SK-N-SH treated with all-trans-retinoic acid at 6 μM for 48 hours (cell line): Measurements from ENCODE around the gene AGPAT4.

Experiments
- ATAC-seq: fragments of 200-7000 bp; cut with Tn5 transposase; 3 replicates; pipeline ENCODE4 v1.9.1; 2020; ENCODE audit warnings: mild to moderate bottlenecking, moderate library complexity
- ARNTL ChIP-seq: fragments of 450-650 bp; formaldehyde crosslinking; IDR thresholded peaks from 2 replicates; pipeline ENCODE4 v1.5.0; 2020; ENCODE audit warnings: low read depth, mild to moderate bottlenecking, moderate library complexity, borderline replicate concordance
- BACH2 ChIP-seq: fragments of 250-450 bp; sonication (Bioruptor Pico); IDR thresholded peaks from 2 replicates; pipeline ENCODE4 v1.9.0; 2021; ENCODE audit warnings: mild to moderate bottlenecking, borderline replicate concordance
- CSDC2 ChIP-seq: fragments of 250-450 bp; sonication (Bioruptor Pico); IDR thresholded peaks from 2 replicates; pipeline ENCODE4 v1.5.0; 2020; ENCODE audit warnings: mild to moderate bottlenecking, moderate library complexity
- CSRNP3 ChIP-seq: fragments of 250-450 bp; sonication (Bioruptor Pico); IDR thresholded peaks from 2 replicates; pipeline ENCODE4 v1.5.1; 2021; ENCODE audit warnings: mild to moderate bottlenecking, moderate library complexity
- ESRRG ChIP-seq: fragments of 250-450 bp; sonication (Bioruptor Pico); IDR thresholded peaks from 2 replicates; pipeline ENCODE4 v1.6.1; 2021; ENCODE audit warnings: mild to moderate bottlenecking
- ISL1 ChIP-seq: fragments of 250-450 bp; sonication (Bioruptor Pico); IDR thresholded peaks from 2 replicates; pipeline ENCODE4 v2.1.2; 2022; ENCODE audit warnings: mild to moderate bottlenecking, moderate library complexity
- OSR1 ChIP-seq: fragments of 250-450 bp; sonication (Bioruptor Pico); IDR thresholded peaks from 2 replicates; pipeline ENCODE4 v1.8.0; 2022; ENCODE audit warnings: moderate library complexity, mild to moderate bottlenecking, inconsistent platforms
- PPARA ChIP-seq: fragments of 250-450 bp; sonication (Bioruptor Pico); IDR thresholded peaks from 2 replicates; pipeline ENCODE4 v1.5.0; 2020; ENCODE audit warnings: mild to moderate bottlenecking, borderline replicate concordance
- RARB ChIP-seq: fragments of 250-450 bp; sonication (Bioruptor Pico); IDR thresholded peaks from 2 replicates; pipeline ENCODE4 v1.8.0; 2021; ENCODE audit warnings: mild to moderate bottlenecking, moderate library complexity
- SNAI2 ChIP-seq: fragments of 250-450 bp; sonication (Bioruptor Pico); IDR thresholded peaks from 2 replicates; pipeline ENCODE4 v1.5.0; 2020; ENCODE audit warnings: mild to moderate bottlenecking, moderate library complexity
- TCF4 ChIP-seq: fragments of 250-450 bp; sonication (Bioruptor Pico); IDR thresholded peaks from 2 replicates; pipeline ENCODE4 v1.8.0; 2021; ENCODE audit warnings: mild to moderate bottlenecking, moderate library complexity, borderline replicate concordance
- TOX ChIP-seq: fragments of 250-450 bp; sonication (Bioruptor Pico); IDR thresholded peaks from 2 replicates; pipeline ENCODE4 v1.8.0; 2021; ENCODE audit warnings: mild to moderate bottlenecking, moderate library complexity, borderline replicate concordance
- TSHZ2 ChIP-seq: fragments of 250-450 bp; sonication (Bioruptor Pico); IDR thresholded peaks from 2 replicates; pipeline ENCODE4 v1.5.0; 2020; ENCODE audit warnings: mild to moderate bottlenecking, moderate library complexity
- ZC3H10 ChIP-seq: fragments of 250-450 bp; sonication (Bioruptor Pico); IDR thresholded peaks from 2 replicates; pipeline ENCODE4 v1.5.1; 2021; ENCODE audit warnings: mild to moderate bottlenecking, moderate library complexity
- ZFP3 ChIP-seq: fragments of 250-450 bp; sonication (Bioruptor Pico); IDR thresholded peaks from 2 replicates; pipeline ENCODE4 v1.5.0; 2020; ENCODE audit warnings: mild to moderate bottlenecking, moderate library complexity
- ZFP30 ChIP-seq: fragments of 450-650 bp; formaldehyde crosslinking; IDR thresholded peaks from 2 replicates; pipeline ENCODE4 v1.5.0; 2022; ENCODE audit warnings: mild to moderate bottlenecking, moderate library complexity
- ZNF565 ChIP-seq: fragments of 450-650 bp; formaldehyde crosslinking; conservative IDR thresholded peaks from 2 replicates; pipeline ENCODE4 v1.5.0; 2020; ENCODE audit warnings: low read depth, mild to moderate bottlenecking, moderate library complexity
- ZNF70 ChIP-seq: fragments of 450-650 bp; formaldehyde crosslinking; IDR thresholded peaks from 2 replicates; pipeline ENCODE4 v1.5.0; 2020; ENCODE audit warnings: mild to moderate bottlenecking, moderate library complexity
- ZNF8 ChIP-seq: fragments of 450-650 bp; formaldehyde crosslinking; IDR thresholded peaks from 2 replicates; pipeline ENCODE4 v1.5.0; 2020; ENCODE audit warnings: mild to moderate bottlenecking, moderate library complexity
- TF ChIP-seq, protein P1 (sequence below): fragments of 250-450 bp; sonication (Bioruptor Pico); IDR thresholded peaks from 2 replicates; pipeline ENCODE4 v1.8.0; 2021; ENCODE audit warnings: low read depth, mild to moderate bottlenecking, moderate library complexity, borderline replicate concordance
- TF ChIP-seq, protein P2 (sequence below): fragments of 250-450 bp; sonication (Bioruptor Pico); IDR thresholded peaks from 2 replicates; pipeline ENCODE4 v1.5.1; 2020; ENCODE audit warnings: low read depth, mild to moderate bottlenecking, moderate library complexity

AGPAT4 gene

DNA sequence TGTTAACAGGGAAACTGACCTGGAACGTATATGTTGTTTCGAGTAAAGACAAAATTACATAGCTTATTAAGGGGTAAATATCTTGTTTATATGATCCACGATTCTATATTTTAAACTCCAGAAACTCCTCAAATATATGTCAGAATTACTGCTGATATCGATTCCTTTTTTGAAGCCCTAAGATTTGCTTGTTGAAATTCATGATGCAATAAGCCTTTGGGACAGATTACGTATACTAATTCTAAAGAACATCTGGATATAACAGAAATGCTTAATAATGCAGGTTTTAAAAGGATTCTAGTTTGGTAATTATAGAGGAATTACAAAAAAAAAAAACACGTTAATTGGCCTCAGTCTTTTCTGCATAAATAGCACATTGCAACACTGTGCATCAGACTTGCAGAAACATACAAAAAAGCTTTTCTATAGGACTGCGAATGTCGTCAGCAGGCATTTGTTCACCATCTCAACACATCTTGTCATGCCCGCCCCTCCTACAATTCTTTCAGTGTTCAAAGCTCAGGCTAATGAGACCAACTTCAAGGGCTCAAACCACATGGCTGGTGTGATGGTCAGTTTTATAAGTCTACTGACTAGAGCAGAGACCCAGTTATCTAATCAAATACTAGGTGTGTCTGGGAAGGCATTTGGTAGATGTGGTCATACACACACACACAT is 74.9 kb downstream of the AGPAT4 start:
- TF ChIP-seq, protein P1, sequence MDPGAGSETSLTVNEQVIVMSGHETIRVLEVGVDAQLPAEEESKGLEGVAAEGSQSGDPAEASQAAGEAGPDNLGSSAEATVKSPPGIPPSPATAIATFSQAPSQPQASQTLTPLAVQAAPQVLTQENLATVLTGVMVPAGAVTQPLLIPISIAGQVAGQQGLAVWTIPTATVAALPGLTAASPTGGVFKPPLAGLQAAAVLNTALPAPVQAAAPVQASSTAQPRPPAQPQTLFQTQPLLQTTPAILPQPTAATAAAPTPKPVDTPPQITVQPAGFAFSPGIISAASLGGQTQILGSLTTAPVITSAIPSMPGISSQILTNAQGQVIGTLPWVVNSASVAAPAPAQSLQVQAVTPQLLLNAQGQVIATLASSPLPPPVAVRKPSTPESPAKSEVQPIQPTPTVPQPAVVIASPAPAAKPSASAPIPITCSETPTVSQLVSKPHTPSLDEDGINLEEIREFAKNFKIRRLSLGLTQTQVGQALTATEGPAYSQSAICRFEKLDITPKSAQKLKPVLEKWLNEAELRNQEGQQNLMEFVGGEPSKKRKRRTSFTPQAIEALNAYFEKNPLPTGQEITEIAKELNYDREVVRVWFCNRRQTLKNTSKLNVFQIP (CRISPR knock-in tag), result no peak
- no peak for TF ChIP-seq ESRRG (CRISPR knock-in tag)
- TF ChIP-seq, protein P2, sequence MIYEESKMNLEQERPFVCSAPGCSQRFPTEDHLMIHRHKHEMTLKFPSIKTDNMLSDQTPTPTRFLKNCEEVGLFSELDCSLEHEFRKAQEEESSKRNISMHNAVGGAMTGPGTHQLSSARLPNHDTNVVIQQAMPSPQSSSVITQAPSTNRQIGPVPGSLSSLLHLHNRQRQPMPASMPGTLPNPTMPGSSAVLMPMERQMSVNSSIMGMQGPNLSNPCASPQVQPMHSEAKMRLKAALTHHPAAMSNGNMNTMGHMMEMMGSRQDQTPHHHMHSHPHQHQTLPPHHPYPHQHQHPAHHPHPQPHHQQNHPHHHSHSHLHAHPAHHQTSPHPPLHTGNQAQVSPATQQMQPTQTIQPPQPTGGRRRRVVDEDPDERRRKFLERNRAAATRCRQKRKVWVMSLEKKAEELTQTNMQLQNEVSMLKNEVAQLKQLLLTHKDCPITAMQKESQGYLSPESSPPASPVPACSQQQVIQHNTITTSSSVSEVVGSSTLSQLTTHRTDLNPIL (CRISPR knock-in tag), result no peak
- TF ChIP-seq ZNF565, result no peak
- no peak for TF ChIP-seq OSR1 (CRISPR knock-in tag)
- TF ChIP-seq RARB (CRISPR knock-in tag), result no peak
- TF ChIP-seq ZFP30 (CRISPR knock-in tag), result no peak
- no peak for TF ChIP-seq CSDC2
- no peak for TF ChIP-seq TSHZ2 (CRISPR knock-in tag)
- TF ChIP-seq ARNTL, result no peak
- no peak for TF ChIP-seq SNAI2
- no peak for TF ChIP-seq BACH2 (CRISPR knock-in tag)
- no peak for TF ChIP-seq TCF4 (CRISPR knock-in tag)
- TF ChIP-seq TOX, result no peak
- no peak for TF ChIP-seq ZFP3
- no peak for TF ChIP-seq ZC3H10 (CRISPR knock-in tag)
- TF ChIP-seq ZNF8, result no peak
- no peak for ATAC-seq

DNA sequence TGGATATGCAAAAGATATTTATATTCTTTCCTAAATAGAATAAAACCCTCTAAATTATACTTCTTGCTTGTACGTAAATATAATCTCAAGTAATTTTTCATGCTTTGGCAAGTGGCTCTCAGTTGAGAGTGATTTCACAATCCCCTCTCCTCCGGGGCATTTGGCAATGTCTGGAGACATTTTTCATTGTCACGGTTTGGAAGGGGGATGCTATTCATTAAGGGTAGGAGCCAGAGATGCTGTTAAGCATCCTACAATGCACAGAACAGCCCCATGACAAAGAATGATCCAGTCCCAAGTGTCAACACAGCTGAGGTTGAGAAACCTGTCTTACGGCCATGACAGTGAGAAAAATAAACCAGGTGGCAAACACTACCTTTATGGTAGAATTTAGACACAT is 75.7 kb downstream of the AGPAT4 start:
- no peak for TF ChIP-seq ARNTL
- no peak for TF ChIP-seq ISL1 (CRISPR knock-in tag)
- TF ChIP-seq, protein P2 (CRISPR knock-in tag), result no peak
- TF ChIP-seq ESRRG (CRISPR knock-in tag), result no peak
- TF ChIP-seq ZFP30 (CRISPR knock-in tag), result no peak
- TF ChIP-seq ZFP3, result no peak
- TF ChIP-seq, protein P1 (CRISPR knock-in tag), result no peak
- TF ChIP-seq ZNF565, result no peak
- ATAC-seq, result no peak

DNA sequence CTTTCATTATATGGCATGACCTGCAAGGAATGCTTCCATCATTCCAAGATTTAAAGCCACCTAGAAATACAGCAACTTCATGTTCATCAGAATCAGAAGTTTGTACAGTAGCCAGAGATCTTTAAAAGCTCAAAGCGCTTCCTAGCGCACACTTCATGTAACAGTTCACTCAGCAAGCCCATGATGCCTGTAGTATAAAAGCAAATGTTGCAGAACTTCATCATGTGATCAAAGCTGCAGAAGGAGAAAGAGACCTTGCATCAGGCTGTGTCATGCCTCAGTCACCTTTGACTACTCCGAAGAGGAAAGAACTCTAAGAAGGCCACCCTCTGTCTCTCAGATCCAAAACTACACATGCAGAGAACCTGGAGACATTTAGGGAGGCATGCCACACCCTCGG is 78.5 kb downstream of the AGPAT4 start:
- TF ChIP-seq OSR1 (CRISPR knock-in tag), result no peak
- no peak for TF ChIP-seq ZNF70
- TF ChIP-seq PPARA, result no peak
- TF ChIP-seq ISL1 (CRISPR knock-in tag), result no peak
- TF ChIP-seq CSRNP3, result no peak
- TF ChIP-seq SNAI2, result no peak
- TF ChIP-seq ZNF565, result no peak
- TF ChIP-seq ESRRG (CRISPR knock-in tag), result no peak
- TF ChIP-seq TCF4 (CRISPR knock-in tag), result no peak
- no peak for TF ChIP-seq ZNF8
- no peak for TF ChIP-seq CSDC2
- TF ChIP-seq ZFP30 (CRISPR knock-in tag), result no peak
- no peak for TF ChIP-seq TOX
- TF ChIP-seq, protein P1 (CRISPR knock-in tag), result no peak

More for the DNA sequence above, 78.5 kb downstream of the AGPAT4 start:
- ATAC-seq, result no peak
